ENCODE results near the gene PARP6. TPM values are rescaled to one million over a fixed set of nuclear protein-coding genes. Genes with fewer than 3 reads are reported as not detected.

PARP6 gene
- total and polyA plus RNA-seq, 8 donors, result 29.6 to 101 (median 63.6) TPM

DNA sequence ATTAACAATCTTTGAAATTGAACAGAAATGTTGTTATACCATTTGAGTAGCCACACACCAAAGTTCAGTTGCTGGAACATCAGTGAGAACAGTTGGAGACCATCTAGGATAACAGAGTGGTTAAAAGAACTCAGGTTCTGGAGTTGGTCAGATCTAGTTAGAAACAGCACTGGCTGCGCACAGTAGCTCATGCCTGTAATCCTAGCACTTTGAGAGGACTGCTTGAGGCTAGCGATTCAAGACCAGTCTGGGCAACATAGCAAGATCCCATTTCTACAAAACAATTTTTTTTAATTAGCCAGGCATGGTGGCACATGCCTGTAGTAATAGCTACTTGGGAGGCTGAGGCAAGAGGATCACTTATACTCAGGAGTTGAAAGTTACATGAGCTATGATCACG is 33.8 kb downstream of the PARP6 start:
- Histone ChIP-seq H3K27ac (no peak overlapping the region), H3K9me3 (no peaks in the 10 kb centered on the region), H3K36me3 (peaks cover 21 to 50% (median 43%) of the 10 kb centered on the region in 4 donors), H3K4me1 (peaks cover 0 to 21% (median 10%) of the 10 kb centered on the region in 4 donors), H3K4me3 (no peak overlapping the region), H3K27me3 (no peaks in the 10 kb centered on the region)
- intact Hi-C loops (cut with DNase I; ENCODE audit: low total_unique reads), result no loop called here
- no peak for DNase-seq
- TF ChIP-seq EP300 (IDR thresholded peaks at IDR 0.05) (no peak), POLR2A (IDR thresholded peaks at IDR 0.05) (no peak), POLR2AphosphoS5 (IDR thresholded peaks at IDR 0.05) (no peak)
- TF ChIP-seq, protein P1, sequence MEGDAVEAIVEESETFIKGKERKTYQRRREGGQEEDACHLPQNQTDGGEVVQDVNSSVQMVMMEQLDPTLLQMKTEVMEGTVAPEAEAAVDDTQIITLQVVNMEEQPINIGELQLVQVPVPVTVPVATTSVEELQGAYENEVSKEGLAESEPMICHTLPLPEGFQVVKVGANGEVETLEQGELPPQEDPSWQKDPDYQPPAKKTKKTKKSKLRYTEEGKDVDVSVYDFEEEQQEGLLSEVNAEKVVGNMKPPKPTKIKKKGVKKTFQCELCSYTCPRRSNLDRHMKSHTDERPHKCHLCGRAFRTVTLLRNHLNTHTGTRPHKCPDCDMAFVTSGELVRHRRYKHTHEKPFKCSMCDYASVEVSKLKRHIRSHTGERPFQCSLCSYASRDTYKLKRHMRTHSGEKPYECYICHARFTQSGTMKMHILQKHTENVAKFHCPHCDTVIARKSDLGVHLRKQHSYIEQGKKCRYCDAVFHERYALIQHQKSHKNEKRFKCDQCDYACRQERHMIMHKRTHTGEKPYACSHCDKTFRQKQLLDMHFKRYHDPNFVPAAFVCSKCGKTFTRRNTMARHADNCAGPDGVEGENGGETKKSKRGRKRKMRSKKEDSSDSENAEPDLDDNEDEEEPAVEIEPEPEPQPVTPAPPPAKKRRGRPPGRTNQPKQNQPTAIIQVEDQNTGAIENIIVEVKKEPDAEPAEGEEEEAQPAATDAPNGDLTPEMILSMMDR (IDR thresholded peaks at IDR 0.05), result no peak
- WGBS, 5 donors, result 92 to 100% (median 96%) methylated on average over 3 of the region's 3 CpGs

DNA sequence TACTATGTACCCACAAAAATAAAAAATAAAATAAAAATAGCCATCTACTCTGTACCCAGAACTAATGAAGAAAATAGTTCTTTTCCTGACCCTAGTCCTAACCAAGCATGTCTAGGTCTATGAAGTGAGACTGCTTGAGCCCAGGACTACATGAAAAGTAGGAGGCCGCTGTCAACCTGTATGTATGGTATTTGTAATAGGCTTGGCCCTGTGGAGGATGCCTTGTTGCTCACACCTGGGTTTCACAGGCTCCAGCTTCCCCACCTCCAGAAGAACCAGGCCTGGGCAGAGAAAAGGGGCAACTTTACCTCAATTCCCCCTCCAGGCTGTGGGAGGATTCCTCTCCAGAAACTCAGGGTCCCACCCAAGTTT is 34.5 kb downstream of the PARP6 start:
- Histone ChIP-seq H3K27me3 (no peaks in the 10 kb centered on the region), H3K36me3 (peaks cover 21 to 42% (median 36%) of the 10 kb centered on the region in 4 donors), H3K4me1 (peaks cover 4 to 25% (median 12%) of the 10 kb centered on the region in 4 donors), H3K27ac (peak overlapping the region in 4 of 5 donors; percentile 56 to 73 (median 67)), H3K4me3 (no peak overlapping the region), H3K9me3 (no peaks in the 10 kb centered on the region)
- intact Hi-C loops (cut with DNase I; ENCODE audit: low total_unique reads), result no loop called here
- WGBS, 5 donors, result 84 to 97% (median 93%) methylated on average over 1 of the region's 1 CpG
- no peak for TF ChIP-seq POLR2A (IDR thresholded peaks at IDR 0.05)
- TF ChIP-seq EP300 (IDR thresholded peaks at IDR 0.05), result no peak
- TF ChIP-seq POLR2AphosphoS5 (IDR thresholded peaks at IDR 0.05), result no peak
- TF ChIP-seq, protein P1 (IDR thresholded peaks at IDR 0.05), result no peak
- DNase-seq, result no peak

DNA sequence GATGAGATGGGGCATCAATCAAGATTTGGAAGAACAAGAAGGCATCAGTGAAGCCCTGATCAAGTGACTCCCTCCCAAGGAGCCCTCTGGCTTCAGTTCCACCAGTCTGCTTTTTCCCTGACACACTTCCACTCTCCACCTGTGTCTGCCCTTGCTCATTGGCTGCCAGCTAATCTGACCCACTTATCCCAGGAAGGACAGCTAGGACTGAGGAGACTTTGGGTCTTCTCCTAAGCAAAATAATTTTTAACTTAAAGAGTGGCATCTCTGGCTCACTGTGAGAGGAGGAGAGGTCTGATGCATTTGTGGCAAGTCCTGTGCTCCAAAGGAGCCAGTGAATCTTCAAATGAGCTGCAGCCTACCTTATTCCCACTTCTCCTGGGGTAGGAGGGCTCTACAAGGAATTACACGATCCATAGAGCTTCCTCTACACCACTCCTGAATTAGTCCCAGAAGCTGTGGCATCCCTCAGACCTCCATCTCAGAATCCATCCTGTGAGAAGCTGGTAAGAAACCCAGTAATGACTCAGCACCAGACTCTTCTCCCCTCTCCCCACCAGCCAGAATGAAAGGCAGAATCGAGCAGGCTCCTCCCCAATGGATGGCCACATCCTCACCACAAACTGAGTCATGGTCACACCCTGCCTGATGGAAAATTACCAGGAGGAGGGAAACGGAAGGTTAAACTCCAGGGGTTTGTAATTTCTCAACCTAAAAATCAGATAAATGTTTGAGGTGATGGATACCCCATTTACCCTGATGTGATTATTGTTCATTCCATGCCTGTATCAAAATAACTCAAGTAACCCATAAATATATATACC is 35.1 kb downstream of the PARP6 start:
- intact Hi-C loops (cut with DNase I; ENCODE audit: low total_unique reads), result no loop called here
- peak; percentile 42 to 64 for DNase-seq
- Histone ChIP-seq H3K4me3 (peak overlapping the region in 1 of 4 donors; percentile 12), H3K4me1 (peaks cover 10 to 31% (median 18%) of the 10 kb centered on the region in 4 donors), H3K27ac (peak overlapping the region in 4 of 5 donors; percentile 56 to 73 (median 67)), H3K36me3 (peaks cover 15 to 36% (median 30%) of the 10 kb centered on the region in 4 donors), H3K27me3 (no peaks in the 10 kb centered on the region), H3K9me3 (no peaks in the 10 kb centered on the region)
- TF ChIP-seq POLR2AphosphoS5 (IDR thresholded peaks at IDR 0.05), result peak in 2 of 3 donors; percentile 69 to 85
- TF ChIP-seq, protein P1 (IDR thresholded peaks at IDR 0.05), result no peak
- 24 to 35% (median 28%) methylated on average over 3 of the region's 3 CpGs for WGBS, 5 donors

DNA sequence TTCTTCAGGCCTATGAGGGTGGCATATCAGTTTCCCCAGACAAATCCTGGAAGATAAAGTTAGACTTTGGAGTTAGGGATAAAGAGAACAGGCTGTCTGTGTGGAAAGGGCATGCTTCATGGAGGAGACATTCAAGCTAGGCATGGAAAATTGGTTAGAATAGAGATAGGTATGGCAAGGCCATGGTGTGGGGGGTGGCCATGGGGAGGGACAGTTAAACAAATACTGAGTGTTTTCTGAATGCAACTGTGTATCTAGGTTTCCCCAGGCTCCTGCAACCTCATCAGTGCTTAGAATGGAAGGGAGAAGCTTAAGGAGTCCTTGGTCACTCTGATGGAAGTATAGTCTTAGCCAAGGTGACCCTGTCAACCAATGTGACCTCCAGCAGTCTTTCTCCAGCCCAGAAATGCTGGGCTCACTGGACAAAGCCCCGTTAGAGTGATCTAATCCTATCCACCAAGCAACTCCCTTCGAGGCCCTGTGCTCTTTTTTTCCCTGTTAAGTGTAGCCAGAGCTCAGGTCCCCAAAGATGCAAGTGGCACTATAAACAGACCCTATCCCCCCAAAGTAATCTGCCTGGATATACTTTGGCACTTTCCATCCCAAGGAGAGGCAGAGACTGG is 35.9 kb downstream of the PARP6 start:
- intact Hi-C loops (cut with DNase I; ENCODE audit: low total_unique reads), result no loop called here
- TF ChIP-seq POLR2A (IDR thresholded peaks at IDR 0.05), result no peak
- no peak for TF ChIP-seq EP300 (IDR thresholded peaks at IDR 0.05)
- TF ChIP-seq POLR2AphosphoS5 (IDR thresholded peaks at IDR 0.05), result no peak
- TF ChIP-seq, protein P1 (IDR thresholded peaks at IDR 0.05), result no peak
- DNase-seq, result no peak
- peaks cover 8 to 29% (median 22%) of the 10 kb centered on the region in 4 donors for H3K36me3 ChIP-seq
- H3K4me3 ChIP-seq, result no peak overlapping the region
- peaks cover 18 to 38% (median 22%) of the 10 kb centered on the region in 4 donors for H3K4me1 ChIP-seq
- H3K27me3 ChIP-seq, result no peaks in the 10 kb centered on the region
- H3K9me3 ChIP-seq, result no peaks in the 10 kb centered on the region
- WGBS, 5 donors, result 83 to 100% (median 91%) methylated on average over 2 of the region's 2 CpGs
- H3K27ac ChIP-seq, result peak overlapping the region in 4 of 5 donors; percentile 56 to 73 (median 67)

All from stomach (tissue), 9 donors.